Motor neuron (in vitro differentiated cells): ENCODE results near the gene ZNF385C. TPM values are rescaled to one million over a fixed set of nuclear protein-coding genes. Genes with fewer than 3 reads are reported as not detected.

Experiments used
- ATAC-seq, 8 experiments: fragments of 200-7000 bp; cut with Tn5 transposase; replicated peaks in 6 of 8; 2 replicates each; pipeline ENCODE4 v1.8.0; 2021; ENCODE audit warnings: mild to moderate bottlenecking in 8 of 8, moderate library complexity in 8 of 8
- H3K27ac ChIP-seq, 2 donors: fragments of 250-450 bp; sonication (Bioruptor Pico); 2 replicates each; pipeline ENCODE4 v1.9.0; 2021; ENCODE audit warnings: antibody characterized with exemption in 2 of 2, mild to moderate bottlenecking in 2 of 2, moderate library complexity in 1 of 2
- H3K4me1 ChIP-seq, 2 donors: fragments of 250-450 bp; sonication (Bioruptor Pico); replicated peaks in 1 of 2; 2 replicates each; pipeline ENCODE4 v1.6.1; 2021; ENCODE audit warnings: antibody characterized with exemption in 2 of 2, mild to moderate bottlenecking in 2 of 2, moderate library complexity in 1 of 2
- H3K4me3 ChIP-seq, 5 donors: fragments of 250-450 bp; sonication (Bioruptor Pico); 2 replicates each; pipeline ENCODE4 v1.9.0; 2021; ENCODE audit warnings: antibody characterized with exemption in 5 of 5, mild to moderate bottlenecking in 5 of 5, moderate library complexity in 4 of 5
- WGBS, 10 experiments: fragments of 450-650 bp; shearing (Covaris generic); methylation state at CpG; one replicate each; pipeline ENCODE4 v1.0.0; 2022; 5-methylcytosine and 5-hydroxymethylcytosine counted together
- in situ Hi-C, 9 experiments: fragments of 400-800 bp; cut with MboI; loops; one replicate each; pipeline ENCODE4 v1.15.0; 2021; ENCODE audit warnings: low sequenced_read_pairs in 9 of 9, low pct_unique_long_range_greater_than_20kb in 2 of 9; ENCODE audit not compliant: unreplicated experiment in 9 of 9
- total RNA-seq, 8 experiments: library from RNA; unstranded; fragments of 300-600 nt; gene quantifications; 2 replicates each; pipeline versions ENCODE4 v1.2.3 to v1.2.4, GENCODE V29; 2022

The ZNF385C gene
- total RNA-seq, 8 experiments from 2014 or later: 0.51 to 4.2 (median 1.9) TPM

- in situ Hi-C loops: no loop called here
- H3K4me1 ChIP-seq: peaks cover 0 to 5% of the 10 kb centered on the region in 2 donors
- ATAC-seq: no peak
- H3K27ac ChIP-seq: no peak overlapping the region
- H3K4me3 ChIP-seq: no peak overlapping the region
- WGBS, 10 experiments: 83 to 100% (median 100%) methylated on average over 1 to 2 of the region's 2 CpGs; no CpG with 5 or more reads in 3 of the 10 experiments
These were observed 109.9 kb downstream of the ZNF385C start for GRCh38 chr17:41988418-41988817.

DNA sequence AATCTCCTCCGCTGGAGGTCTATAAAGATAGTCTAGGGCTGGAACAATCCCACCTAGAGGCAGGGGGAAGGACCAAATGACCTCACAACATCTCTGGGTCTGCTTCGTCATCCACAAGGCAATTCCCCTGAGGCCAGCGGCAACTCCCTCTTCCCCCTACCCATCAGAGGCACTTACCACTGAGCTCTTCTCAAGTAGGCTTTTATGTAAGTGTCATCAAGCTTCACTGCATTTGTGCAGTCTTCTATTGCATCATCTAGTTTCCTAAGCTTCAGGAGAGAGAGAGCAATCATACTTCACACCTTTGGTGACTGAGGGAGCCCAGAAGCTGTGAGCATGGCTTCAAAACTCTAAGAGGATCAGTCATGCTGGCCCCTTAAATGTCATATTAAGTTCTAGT, 110.6 kb downstream of the ZNF385C start:
- in situ Hi-C loops: no loop called here
- H3K27ac ChIP-seq: no peak overlapping the region
- 60 to 100% (median 100%) methylated on average over 1 to 3 of the region's 3 CpGs; no CpG with 5 or more reads in 7 of the 10 experiments for WGBS, 10 experiments

DNA sequence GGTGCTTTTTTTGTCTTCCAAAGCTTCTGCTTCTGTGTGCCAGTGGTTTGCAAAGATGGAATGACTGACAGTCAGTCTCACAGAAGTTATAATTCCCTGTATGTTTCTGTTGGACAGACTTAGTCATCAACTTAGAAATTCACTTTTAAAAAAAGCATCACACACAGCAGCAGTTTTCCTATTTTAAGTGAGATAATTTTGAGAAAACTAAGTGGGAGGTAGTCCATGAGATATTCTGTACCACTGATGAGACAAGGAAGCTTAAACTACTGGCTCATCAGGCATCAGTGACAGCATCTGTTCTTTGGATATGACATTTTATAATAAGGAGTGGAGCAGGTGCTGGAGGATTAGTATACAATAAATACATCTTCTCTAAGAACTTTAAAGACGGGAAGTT, 111.6 kb downstream of the ZNF385C start:
- Histone ChIP-seq H3K4me3 (no peak overlapping the region), H3K4me1 (no peaks in the 10 kb centered on the region), H3K27ac (no peak overlapping the region)
- in situ Hi-C loops: no loop called here
- ATAC-seq: no peak
- 88 to 100% (median 100%) methylated on average over 1 of the region's 1 CpG; no CpG with 5 or more reads in 4 of the 10 experiments for WGBS, 10 experiments

More for the DNA sequence above, 110.6 kb downstream of the ZNF385C start:
- Histone ChIP-seq H3K4me3 (no peak overlapping the region), H3K4me1 (peaks cover 0 to 3% of the 10 kb centered on the region in 2 donors)
- peak in 6 of 8 experiments; percentile 33 to 89 (median 58) for ATAC-seq

- Histone ChIP-seq H3K4me3 (no peak overlapping the region), H3K4me1 (no peaks in the 10 kb centered on the region), H3K27ac (no peak overlapping the region)
- in situ Hi-C loops: no loop called here
- WGBS, 10 experiments: 67 to 100% (median 92%) methylated on average over 1 to 8 of the region's 8 CpGs
- ATAC-seq: no peak
These were observed 112.4 kb downstream of the ZNF385C start for GRCh38 chr17:41985919-41986318.

- Histone ChIP-seq H3K4me1 (no peaks in the 10 kb centered on the region), H3K4me3 (no peak overlapping the region), H3K27ac (no peak overlapping the region)
- in situ Hi-C loops: no loop called here
- no peak for ATAC-seq
- 100% methylated on average over 1 to 6 of the region's 8 CpGs; no CpG with 5 or more reads in 5 of the 10 experiments for WGBS, 10 experiments
These were observed 113.8 kb downstream of the ZNF385C start for GRCh38 chr17:41984454-41984853.

DNA sequence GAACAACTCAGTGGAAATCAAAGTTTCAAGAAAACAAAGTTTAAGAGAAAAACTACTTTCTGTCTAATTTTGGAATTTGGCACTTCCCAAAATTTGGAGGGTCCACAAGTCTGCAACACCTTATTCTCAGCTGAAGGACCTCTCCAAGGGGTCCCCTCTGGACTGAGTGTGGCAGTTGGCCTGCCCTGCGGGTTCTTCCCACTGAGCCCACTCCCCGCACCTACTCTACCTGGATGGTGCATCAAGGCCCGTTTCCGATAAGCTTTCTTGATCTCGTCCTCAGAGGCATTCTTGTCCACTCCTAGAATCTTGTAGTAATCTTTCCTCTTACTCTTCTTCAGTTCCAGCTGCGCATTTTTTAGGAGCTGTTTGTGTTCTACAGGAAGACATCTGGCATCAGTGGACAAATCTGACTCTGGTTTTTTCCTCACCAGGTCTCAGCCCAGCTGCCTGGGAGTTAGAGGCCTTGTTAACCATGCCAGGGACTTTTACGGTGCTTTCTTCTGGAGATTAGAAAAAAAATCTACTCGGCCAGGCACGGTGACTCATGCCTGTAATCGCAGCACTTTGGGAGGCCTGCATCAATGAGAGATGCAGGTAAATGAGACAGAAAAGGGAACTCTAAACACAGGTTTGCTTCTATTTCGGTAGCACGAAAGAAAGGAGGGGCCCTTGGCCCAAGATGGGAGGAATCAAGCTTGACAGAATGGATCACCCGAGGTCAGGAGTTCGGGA, 116.1 kb downstream of the ZNF385C start:
- in situ Hi-C loops: no loop called here
- ATAC-seq: peak in 1 of 8 experiments; percentile 17
- Histone ChIP-seq H3K4me1 (no peaks in the 10 kb centered on the region), H3K4me3 (no peak overlapping the region), H3K27ac (no peak overlapping the region)
- WGBS, 10 experiments: 80 to 100% (median 100%) methylated on average over 2 to 11 of the region's 14 CpGs; no CpG with 5 or more reads in 1 of the 10 experiments

DNA sequence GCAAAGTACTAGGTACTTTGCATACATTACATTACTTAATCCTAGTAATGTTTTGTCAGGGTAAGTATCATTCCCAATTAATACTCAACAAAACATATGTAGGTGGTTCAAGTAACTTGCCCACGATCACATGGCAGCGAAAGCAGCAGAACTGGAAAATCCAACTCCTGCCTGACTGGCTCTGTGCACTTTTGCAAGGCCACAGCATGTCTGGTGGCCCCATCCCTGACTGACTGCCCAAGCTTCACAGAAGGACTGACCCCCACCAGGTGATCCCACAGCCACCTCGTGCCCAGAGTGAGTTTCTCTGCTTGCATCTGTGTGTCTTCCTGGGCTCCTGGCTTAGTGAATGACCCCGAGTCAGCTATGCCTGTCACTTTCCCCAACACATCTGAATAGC, 120.3 kb downstream of the ZNF385C start:
- WGBS, 10 experiments: 81 to 100% (median 89%) methylated on average over 1 to 4 of the region's 4 CpGs; no CpG with 5 or more reads in 4 of the 10 experiments
- Histone ChIP-seq H3K4me3 (no peak overlapping the region), H3K27ac (no peak overlapping the region), H3K4me1 (no peaks in the 10 kb centered on the region)
- in situ Hi-C loops: no loop called here
- no peak for ATAC-seq

DNA sequence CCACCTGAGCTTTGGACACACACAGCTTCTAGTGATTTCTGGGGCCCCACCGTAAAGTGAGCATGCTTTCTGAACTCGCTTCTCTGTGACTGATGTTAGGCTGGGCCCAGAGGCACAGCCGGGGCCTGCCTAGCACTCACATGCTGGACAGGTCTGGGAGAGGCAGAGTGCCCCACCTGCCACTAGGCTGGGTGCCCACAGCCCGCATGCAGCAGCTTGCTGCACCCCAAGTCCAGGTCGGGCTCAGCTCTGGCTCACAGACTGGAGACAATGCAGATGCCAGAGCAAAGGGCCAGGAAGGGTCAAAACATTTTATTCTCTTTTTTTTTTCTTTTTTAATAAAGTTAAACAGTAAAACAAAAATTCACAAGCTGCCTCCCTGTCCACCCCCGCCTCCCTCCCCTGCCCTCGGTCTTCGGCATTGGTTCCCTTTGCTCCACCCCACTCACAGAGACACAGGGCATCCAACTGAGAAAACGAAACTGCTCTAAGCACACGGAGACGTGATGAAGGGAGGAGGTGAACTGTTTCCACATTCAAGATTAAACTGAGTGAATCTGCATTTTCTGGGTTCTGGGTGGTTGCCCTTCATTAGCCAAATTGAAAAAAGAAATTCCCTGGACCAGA, 122.0 kb downstream of the ZNF385C start:
- WGBS, 10 experiments: 52 to 100% (median 81%) methylated on average over 1 to 5 of the region's 11 CpGs; no CpG with 5 or more reads in 4 of the 10 experiments
- Histone ChIP-seq H3K4me3 (no peak overlapping the region), H3K4me1 (no peaks in the 10 kb centered on the region), H3K27ac (no peak overlapping the region)
- peak in 2 of 8 experiments; percentile 91 to 93 for ATAC-seq
- in situ Hi-C loops: no loop called here

Other genes starting within 250 kb of the ZNF385C start
- 10 to 100 TPM; 15.3 to 28.7 (median 22.8) TPM for gene KLHL11, start 233.1 kb downstream of the ZNF385C start, total RNA-seq
- gene ACLY, start 179.5 kb downstream of the ZNF385C start, total RNA-seq: 100 to 1,000 TPM in 4 of 8 experiments, 10 to 100 TPM in 4; 87.0 to 283 (median 141) TPM
- gene ODAD4, start 167.9 kb downstream of the ZNF385C start, total RNA-seq: 10 to 100 TPM in 1 of 8 experiments, 1 to 10 TPM in 6, under 1 TPM in 1; 0.31 to 10.4 (median 4.6) TPM
- 10 to 100 TPM; 20.5 to 99.0 (median 51.0) TPM for gene CNP, start 131.7 kb downstream of the ZNF385C start, total RNA-seq
- 100 to 1,000 TPM in 4 of 8 experiments, 10 to 100 TPM in 4; 56.4 to 143 (median 93.6) TPM for gene DNAJC7, start 81.0 kb downstream of the ZNF385C start, total RNA-seq
- gene NKIRAS2, start 78.4 kb downstream of the ZNF385C start, total RNA-seq: 10 to 100 TPM; 32.3 to 65.8 (median 51.8) TPM
- gene C17orf113, start 47.9 kb downstream of the ZNF385C start, total RNA-seq: 1 to 10 TPM in 5 of 8 experiments, under 1 TPM in 3; 0.25 to 2.9 (median 2.1) TPM
- 10 to 100 TPM in 1 of 8 experiments, 1 to 10 TPM in 4, under 1 TPM in 3; 0.33 to 29.3 (median 3.3) TPM for gene DHX58, start 14.2 kb upstream of the ZNF385C start, total RNA-seq
- 10 to 100 TPM in 7 of 8 experiments, 1 to 10 TPM in 1; 9.1 to 48.3 (median 19.2) TPM for gene KAT2A, start 22.9 kb upstream of the ZNF385C start, total RNA-seq
- gene HSPB9, start 24.3 kb upstream of the ZNF385C start, total RNA-seq: under 1 TPM; 0.18 to 1.00 (median 0.51) TPM
- gene RAB5C, start 56.5 kb upstream of the ZNF385C start, total RNA-seq: 100 to 1,000 TPM in 3 of 8 experiments, 10 to 100 TPM in 5; 52.6 to 135 (median 92.6) TPM
- under 1 TPM; 0.13 to 0.33 (median 0.20) TPM for gene KCNH4, start 82.7 kb upstream of the ZNF385C start, total RNA-seq
- gene HCRT, start 87.0 kb upstream of the ZNF385C start, total RNA-seq: not detected
- gene GHDC, start 96.0 kb upstream of the ZNF385C start, total RNA-seq: 10 to 100 TPM in 5 of 8 experiments, 1 to 10 TPM in 3; 7.0 to 27.3 (median 11.0) TPM
- gene STAT5B, start 177.9 kb upstream of the ZNF385C start, total RNA-seq: 10 to 100 TPM; 21.6 to 27.7 (median 23.5) TPM
- gene STAT5A, start 190.0 kb upstream of the ZNF385C start, total RNA-seq: 10 to 100 TPM in 1 of 8 experiments, 1 to 10 TPM in 6, under 1 TPM in 1; 0.93 to 12.0 (median 3.0) TPM